ENCODE data around the gene PMPCA.
A peak's percentile ranks its signal among the peaks of the same experiment; 100 is the strongest.

Gene PMPCA

GRCh38 chr9:136400038-136400834 lies 10.2 kb upstream of the PMPCA start, which contains the start of gene SNAPC4 (continued):
- TF ChIP-seq ZNF175 (tag by site-specific recombination; IDR thresholded peaks at IDR 0.05) (no peak), ZNF777 (tag by site-specific recombination; IDR thresholded peaks at IDR 0.05; ENCODE audit: borderline replicate concordance) (no peak), GFI1B (tag by site-specific recombination; IDR thresholded peaks at IDR 0.05) (no peak), ZBTB6 (tag by site-specific recombination; IDR thresholded peaks at IDR 0.05) (peak; percentile 20; the same call in 1 of the 2 replicates), ZBTB17 (tag by site-specific recombination; IDR thresholded peaks at IDR 0.05) (peak; percentile 97), ZSCAN4 (tag by site-specific recombination; IDR thresholded peaks at IDR 0.05) (no peak), ZNF121 (tag by site-specific recombination; IDR thresholded peaks at IDR 0.05) (no peak), ZFHX2 (tag by site-specific recombination; conservative IDR thresholded peaks at IDR 0.05) (peak; percentile 62), ZEB2 (tag by site-specific recombination; IDR thresholded peaks at IDR 0.05) (peak; percentile 43; the same call in 1 of the 2 replicates), ZNF660 (tag by site-specific recombination; IDR thresholded peaks at IDR 0.05) (peak; percentile 92), ZNF10 (tag by site-specific recombination; IDR thresholded peaks at IDR 0.05) (peak; percentile 42; the same call in 1 of the 2 replicates), ZNF747 (tag by site-specific recombination; IDR thresholded peaks at IDR 0.05) (no peak), ZNF629 (tag by site-specific recombination; IDR thresholded peaks at IDR 0.05) (peak; percentile 36; the same call in 1 of the 2 replicates), GLI2 (tag by site-specific recombination; IDR thresholded peaks at IDR 0.05; ENCODE audit: borderline replicate concordance, low read depth) (no peak), ZNF707 (tag by site-specific recombination; IDR thresholded peaks at IDR 0.05) (no peak), KLF9 (tag by site-specific recombination; IDR thresholded peaks at IDR 0.05; ENCODE audit: low read depth) (peak; percentile 15; the same call in 1 of the 2 replicates), ZNF600 (tag by site-specific recombination; IDR thresholded peaks at IDR 0.05) (peak; percentile 71), ZNF791 (tag by site-specific recombination; IDR thresholded peaks at IDR 0.05) (no peak), ZNF23 (tag by site-specific recombination; IDR thresholded peaks at IDR 0.05; ENCODE audit: borderline replicate concordance) (no peak), ZNF274 (IDR thresholded peaks at IDR 0.05; ENCODE audit: low read length) (no peak), ZNF274 (tag by site-specific recombination; IDR thresholded peaks at IDR 0.05; ENCODE audit: borderline replicate concordance) (no peak), ZBTB8A (tag by site-specific recombination; IDR thresholded peaks at IDR 0.05) (peak; percentile 32)
- TF ChIP-seq, protein P1, sequence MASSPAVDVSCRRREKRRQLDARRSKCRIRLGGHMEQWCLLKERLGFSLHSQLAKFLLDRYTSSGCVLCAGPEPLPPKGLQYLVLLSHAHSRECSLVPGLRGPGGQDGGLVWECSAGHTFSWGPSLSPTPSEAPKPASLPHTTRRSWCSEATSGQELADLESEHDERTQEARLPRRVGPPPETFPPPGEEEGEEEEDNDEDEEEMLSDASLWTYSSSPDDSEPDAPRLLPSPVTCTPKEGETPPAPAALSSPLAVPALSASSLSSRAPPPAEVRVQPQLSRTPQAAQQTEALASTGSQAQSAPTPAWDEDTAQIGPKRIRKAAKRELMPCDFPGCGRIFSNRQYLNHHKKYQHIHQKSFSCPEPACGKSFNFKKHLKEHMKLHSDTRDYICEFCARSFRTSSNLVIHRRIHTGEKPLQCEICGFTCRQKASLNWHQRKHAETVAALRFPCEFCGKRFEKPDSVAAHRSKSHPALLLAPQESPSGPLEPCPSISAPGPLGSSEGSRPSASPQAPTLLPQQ (tag by site-specific recombination; IDR thresholded peaks at IDR 0.05): 0 out of 2 replicates have a peak, but pooled peaks have one; percentile 32
- TF ChIP-seq, protein P2, sequence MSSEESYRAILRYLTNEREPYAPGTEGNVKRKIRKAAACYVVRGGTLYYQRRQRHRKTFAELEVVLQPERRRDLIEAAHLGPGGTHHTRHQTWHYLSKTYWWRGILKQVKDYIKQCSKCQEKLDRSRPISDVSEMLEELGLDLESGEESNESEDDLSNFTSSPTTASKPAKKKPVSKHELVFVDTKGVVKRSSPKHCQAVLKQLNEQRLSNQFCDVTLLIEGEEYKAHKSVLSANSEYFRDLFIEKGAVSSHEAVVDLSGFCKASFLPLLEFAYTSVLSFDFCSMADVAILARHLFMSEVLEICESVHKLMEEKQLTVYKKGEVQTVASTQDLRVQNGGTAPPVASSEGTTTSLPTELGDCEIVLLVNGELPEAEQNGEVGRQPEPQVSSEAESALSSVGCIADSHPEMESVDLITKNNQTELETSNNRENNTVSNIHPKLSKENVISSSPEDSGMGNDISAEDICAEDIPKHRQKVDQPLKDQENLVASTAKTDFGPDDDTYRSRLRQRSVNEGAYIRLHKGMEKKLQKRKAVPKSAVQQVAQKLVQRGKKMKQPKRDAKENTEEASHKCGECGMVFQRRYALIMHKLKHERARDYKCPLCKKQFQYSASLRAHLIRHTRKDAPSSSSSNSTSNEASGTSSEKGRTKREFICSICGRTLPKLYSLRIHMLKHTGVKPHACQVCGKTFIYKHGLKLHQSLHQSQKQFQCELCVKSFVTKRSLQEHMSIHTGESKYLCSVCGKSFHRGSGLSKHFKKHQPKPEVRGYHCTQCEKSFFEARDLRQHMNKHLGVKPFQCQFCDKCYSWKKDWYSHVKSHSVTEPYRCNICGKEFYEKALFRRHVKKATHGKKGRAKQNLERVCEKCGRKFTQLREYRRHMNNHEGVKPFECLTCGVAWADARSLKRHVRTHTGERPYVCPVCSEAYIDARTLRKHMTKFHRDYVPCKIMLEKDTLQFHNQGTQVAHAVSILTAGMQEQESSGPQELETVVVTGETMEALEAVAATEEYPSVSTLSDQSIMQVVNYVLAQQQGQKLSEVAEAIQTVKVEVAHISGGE (tag by site-specific recombination; conservative IDR thresholded peaks at IDR 0.05; ENCODE audit: low read depth): peak; percentile 71; the same call in 1 of the 2 replicates
- TF ChIP-seq, protein P3, sequence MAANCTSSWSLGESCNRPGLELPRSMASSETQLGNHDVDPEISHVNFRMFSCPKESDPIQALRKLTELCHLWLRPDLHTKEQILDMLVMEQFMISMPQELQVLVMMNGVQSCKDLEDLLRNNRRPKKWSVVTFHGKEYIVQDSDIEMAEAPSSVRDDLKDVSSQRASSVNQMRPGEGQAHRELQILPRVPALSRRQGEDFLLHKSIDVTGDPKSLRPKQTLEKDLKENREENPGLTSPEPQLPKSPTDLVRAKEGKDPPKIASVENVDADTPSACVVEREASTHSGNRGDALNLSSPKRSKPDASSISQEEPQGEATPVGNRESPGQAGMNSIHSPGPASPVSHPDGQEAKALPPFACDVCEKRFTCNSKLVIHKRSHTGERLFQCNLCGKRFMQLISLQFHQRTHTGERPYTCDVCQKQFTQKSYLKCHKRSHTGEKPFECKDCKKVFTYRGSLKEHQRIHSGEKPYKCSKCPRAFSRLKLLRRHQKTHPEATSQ (tag by site-specific recombination; IDR thresholded peaks at IDR 0.05): no peak
- TF ChIP-seq, protein P4, sequence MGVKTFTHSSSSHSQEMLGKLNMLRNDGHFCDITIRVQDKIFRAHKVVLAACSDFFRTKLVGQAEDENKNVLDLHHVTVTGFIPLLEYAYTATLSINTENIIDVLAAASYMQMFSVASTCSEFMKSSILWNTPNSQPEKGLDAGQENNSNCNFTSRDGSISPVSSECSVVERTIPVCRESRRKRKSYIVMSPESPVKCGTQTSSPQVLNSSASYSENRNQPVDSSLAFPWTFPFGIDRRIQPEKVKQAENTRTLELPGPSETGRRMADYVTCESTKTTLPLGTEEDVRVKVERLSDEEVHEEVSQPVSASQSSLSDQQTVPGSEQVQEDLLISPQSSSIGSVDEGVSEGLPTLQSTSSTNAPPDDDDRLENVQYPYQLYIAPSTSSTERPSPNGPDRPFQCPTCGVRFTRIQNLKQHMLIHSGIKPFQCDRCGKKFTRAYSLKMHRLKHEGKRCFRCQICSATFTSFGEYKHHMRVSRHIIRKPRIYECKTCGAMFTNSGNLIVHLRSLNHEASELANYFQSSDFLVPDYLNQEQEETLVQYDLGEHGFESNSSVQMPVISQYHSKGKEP (tag by site-specific recombination; IDR thresholded peaks at IDR 0.05): peak; percentile 48; the same call in 1 of the 2 replicates
- TF ChIP-seq, protein P5, sequence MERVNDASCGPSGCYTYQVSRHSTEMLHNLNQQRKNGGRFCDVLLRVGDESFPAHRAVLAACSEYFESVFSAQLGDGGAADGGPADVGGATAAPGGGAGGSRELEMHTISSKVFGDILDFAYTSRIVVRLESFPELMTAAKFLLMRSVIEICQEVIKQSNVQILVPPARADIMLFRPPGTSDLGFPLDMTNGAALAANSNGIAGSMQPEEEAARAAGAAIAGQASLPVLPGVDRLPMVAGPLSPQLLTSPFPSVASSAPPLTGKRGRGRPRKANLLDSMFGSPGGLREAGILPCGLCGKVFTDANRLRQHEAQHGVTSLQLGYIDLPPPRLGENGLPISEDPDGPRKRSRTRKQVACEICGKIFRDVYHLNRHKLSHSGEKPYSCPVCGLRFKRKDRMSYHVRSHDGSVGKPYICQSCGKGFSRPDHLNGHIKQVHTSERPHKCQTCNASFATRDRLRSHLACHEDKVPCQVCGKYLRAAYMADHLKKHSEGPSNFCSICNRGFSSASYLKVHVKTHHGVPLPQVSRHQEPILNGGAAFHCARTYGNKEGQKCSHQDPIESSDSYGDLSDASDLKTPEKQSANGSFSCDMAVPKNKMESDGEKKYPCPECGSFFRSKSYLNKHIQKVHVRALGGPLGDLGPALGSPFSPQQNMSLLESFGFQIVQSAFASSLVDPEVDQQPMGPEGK (tag by site-specific recombination; IDR thresholded peaks at IDR 0.05): peak; percentile 54
